H9 (cell line): ENCODE data around the gene NPHP1. TPM values are rescaled to one million over a fixed set of nuclear protein-coding genes. Genes with fewer than 3 reads are reported as not detected.

Experiments used
- DNase-seq: peaks from one replicate; pipeline ENCODE4 v3.0.0-alpha.2; 2017
- H2AFZ ChIP-seq: one replicate; pipeline ENCODE4 v1.6.1; 2013; ENCODE audit warnings: mild to moderate bottlenecking, low read length, control low read depth, moderate library complexity
- H2AK5ac ChIP-seq: 2 replicates; pipeline ENCODE4 v1.6.1; 2013; ENCODE audit warnings: low read length, control low read depth, mixed read lengths; ENCODE audit not compliant: insufficient read length
- H2BK120ac ChIP-seq: one replicate; pipeline ENCODE4 v1.6.1; 2013; ENCODE audit warnings: low read depth, mild to moderate bottlenecking, low read length, control low read depth, inconsistent platforms; ENCODE audit not compliant: poor library complexity, severe bottlenecking
- H2BK12ac ChIP-seq: 2 replicates; pipeline ENCODE4 v1.6.1; 2013; ENCODE audit warnings: low read length, control low read depth, mixed read lengths, low read depth; ENCODE audit not compliant: insufficient read length
- H2BK15ac ChIP-seq: 2 replicates; pipeline ENCODE4 v1.6.1; 2013; ENCODE audit warnings: low read depth, low read length, control low read depth
- H2BK20ac ChIP-seq: one replicate; pipeline ENCODE4 v1.6.1; 2013; ENCODE audit warnings: low read depth, mild to moderate bottlenecking, low read length, control low read depth, inconsistent platforms; ENCODE audit not compliant: poor library complexity, severe bottlenecking
- H2BK5ac ChIP-seq: 2 replicates; pipeline ENCODE4 v1.6.1; 2013; ENCODE audit warnings: low read length, control low read depth, mixed read lengths; ENCODE audit not compliant: insufficient read length
- H3K14ac ChIP-seq: 2 replicates; pipeline ENCODE4 v1.6.1; 2013; ENCODE audit warnings: low read length, control low read depth; ENCODE audit not compliant: insufficient read depth
- H3K18ac ChIP-seq: 2 replicates; pipeline ENCODE4 v1.6.1; 2013; ENCODE audit warnings: low read depth, mild to moderate bottlenecking, mixed read lengths, low read length, control low read depth; ENCODE audit not compliant: insufficient read length
- H3K23ac ChIP-seq: 2 replicates; pipeline ENCODE4 v1.6.1; 2013; ENCODE audit warnings: low read length, control low read depth, mixed read lengths, low read depth; ENCODE audit not compliant: insufficient read length
- H3K23me2 ChIP-seq: 2 replicates; pipeline ENCODE4 v1.6.1; 2013; ENCODE audit warnings: low read depth, mild to moderate bottlenecking, mixed read lengths, low read length, control low read depth; ENCODE audit not compliant: insufficient read length, poor library complexity, severe bottlenecking
- H3K27ac ChIP-seq: 2 replicates; pipeline ENCODE4 v1.5.1; 2013; ENCODE audit warnings: low read length, control low read depth, mixed read lengths, low read depth; ENCODE audit not compliant: insufficient read length
- H3K27me3 ChIP-seq: 2 replicates; pipeline ENCODE4 v1.6.1; 2013; ENCODE audit warnings: low read length, control low read depth, inconsistent platforms; ENCODE audit not compliant: insufficient read depth
- H3K4ac ChIP-seq: 2 replicates; pipeline ENCODE4 v1.6.1; 2013; ENCODE audit warnings: low read depth, mild to moderate bottlenecking, control low read depth, inconsistent platforms, low read length, moderate library complexity
- H3K4me1 ChIP-seq: 2 replicates; pipeline ENCODE4 v1.6.1; 2013; ENCODE audit warnings: low read length, control low read depth, inconsistent platforms; ENCODE audit not compliant: insufficient read depth
- H3K4me2 ChIP-seq: 2 replicates; pipeline ENCODE4 v1.6.1; 2013; ENCODE audit warnings: low read length, control low read depth, mixed read lengths; ENCODE audit not compliant: insufficient read length, insufficient read depth
- H3K56ac ChIP-seq: 2 replicates; pipeline ENCODE4 v1.6.1; 2013; ENCODE audit warnings: low read depth, mild to moderate bottlenecking, mixed read lengths, low read length, control low read depth; ENCODE audit not compliant: insufficient read length
- H3K79me1 ChIP-seq: 2 replicates; pipeline ENCODE4 v1.6.1; 2013; ENCODE audit warnings: low read depth, mild to moderate bottlenecking, moderate library complexity, low read length, control low read depth, inconsistent platforms; ENCODE audit not compliant: insufficient read depth, poor library complexity, severe bottlenecking
- H3K79me2 ChIP-seq: 2 replicates; pipeline ENCODE4 v1.6.1; 2013; ENCODE audit warnings: low read length, control low read depth, inconsistent platforms; ENCODE audit not compliant: insufficient read depth
- H3K9ac ChIP-seq: 2 replicates; pipeline ENCODE4 v1.6.1; 2013; ENCODE audit warnings: low read length, control low read depth, mixed read lengths; ENCODE audit not compliant: insufficient read length; ENCODE audit errors: extremely low read depth
- H3K9me3 ChIP-seq: one replicate; pipeline ENCODE4 v1.6.1; 2013; ENCODE audit warnings: low read depth, low read length, inconsistent platforms; ENCODE audit not compliant: control insufficient read depth
- H3T11ph ChIP-seq: one replicate; pipeline ENCODE4 v1.6.1; 2013; ENCODE audit warnings: mild to moderate bottlenecking, low read length, control low read depth, inconsistent platforms
- H4K20me1 ChIP-seq: one replicate; pipeline ENCODE4 v1.6.1; 2013; ENCODE audit not compliant: control insufficient read depth, insufficient read length, insufficient read depth
- H4K5ac ChIP-seq: 2 replicates; pipeline ENCODE4 v1.6.1; 2013; ENCODE audit warnings: low read depth, mild to moderate bottlenecking, mixed read lengths, low read length, control low read depth; ENCODE audit not compliant: insufficient read length
- H4K8ac ChIP-seq: replicated peaks from 2 replicates; pipeline ENCODE4 v1.6.1; 2013; ENCODE audit warnings: low read length, control low read depth, mixed read lengths, low read depth; ENCODE audit not compliant: insufficient read length
- H4K91ac ChIP-seq: 2 replicates; pipeline ENCODE4 v1.6.1; 2013; ENCODE audit warnings: low read depth, mild to moderate bottlenecking, moderate library complexity, mixed read lengths, low read length, control low read depth; ENCODE audit not compliant: insufficient read length
- H3K27ac Mint-ChIP-seq, 3 experiments: 2 replicates in 2 of 3; 3 replicates in 1 of 3; pipeline ENCODE4 v1.8.0; 2020 to 2021; ENCODE audit warnings: mixed read lengths in 3 of 3, mild to moderate bottlenecking in 1 of 3, moderate library complexity in 1 of 3
- H3K27me3 Mint-ChIP-seq: 2 replicates; pipeline ENCODE4 v1.8.0; 2021; ENCODE audit warnings: low read depth, mild to moderate bottlenecking, moderate library complexity, mixed read lengths
- H3K36me3 Mint-ChIP-seq, 3 experiments: 2 replicates in 2 of 3; 3 replicates in 1 of 3; pipeline ENCODE4 v1.8.0; 2020 to 2021; ENCODE audit warnings: low read depth in 3 of 3, mixed read lengths in 3 of 3; ENCODE audit not compliant: insufficient read depth in 1 of 3
- H3K4me1 Mint-ChIP-seq, 2 experiments: 2 replicates each; pipeline ENCODE4 v1.8.0; 2020; ENCODE audit warnings: mixed read lengths in 2 of 2
- H3K4me3 Mint-ChIP-seq, 2 experiments: 2 replicates in 1 of 2; 3 replicates in 1 of 2; pipeline ENCODE4 v1.8.0; 2020 to 2021; ENCODE audit warnings: mild to moderate bottlenecking in 2 of 2, mixed read lengths in 2 of 2, moderate library complexity in 1 of 2
- H3K9me3 Mint-ChIP-seq, 2 experiments: 2 replicates in 1 of 2; 3 replicates in 1 of 2; pipeline ENCODE4 v1.8.0; 2020; ENCODE audit warnings: mild to moderate bottlenecking in 2 of 2, mixed read lengths in 2 of 2, moderate library complexity in 1 of 2
- CTCF ChIP-seq: fragments of 200-600 bp; sonication (generic); conservative IDR thresholded peaks from 3 replicates; pipeline ENCODE4 v1.8.0; 2021; ENCODE audit warnings: antibody characterized with exemption, mild to moderate bottlenecking
- WGBS: extraction: QIAGEN DNeasy Blood & Tissue Kit; methylation state at CpG from one replicate; pipeline ENCODE4 v1.1.7; 2013; ENCODE audit warnings: missing lambda C conversion rate, low lambda C conversion rate, mixed read lengths; ENCODE audit not compliant: insufficient read length; ENCODE audit errors: extremely low coverage; 5-methylcytosine and 5-hydroxymethylcytosine counted together
- total RNA-seq: library from RNA; stranded (reverse); gene quantifications from 2 replicates; pipeline ENCODE4 v1.2.1, GENCODE V29; 2021

NPHP1 gene
- total RNA-seq, 1 experiment from 2014 or later = 2.1 TPM

DNA sequence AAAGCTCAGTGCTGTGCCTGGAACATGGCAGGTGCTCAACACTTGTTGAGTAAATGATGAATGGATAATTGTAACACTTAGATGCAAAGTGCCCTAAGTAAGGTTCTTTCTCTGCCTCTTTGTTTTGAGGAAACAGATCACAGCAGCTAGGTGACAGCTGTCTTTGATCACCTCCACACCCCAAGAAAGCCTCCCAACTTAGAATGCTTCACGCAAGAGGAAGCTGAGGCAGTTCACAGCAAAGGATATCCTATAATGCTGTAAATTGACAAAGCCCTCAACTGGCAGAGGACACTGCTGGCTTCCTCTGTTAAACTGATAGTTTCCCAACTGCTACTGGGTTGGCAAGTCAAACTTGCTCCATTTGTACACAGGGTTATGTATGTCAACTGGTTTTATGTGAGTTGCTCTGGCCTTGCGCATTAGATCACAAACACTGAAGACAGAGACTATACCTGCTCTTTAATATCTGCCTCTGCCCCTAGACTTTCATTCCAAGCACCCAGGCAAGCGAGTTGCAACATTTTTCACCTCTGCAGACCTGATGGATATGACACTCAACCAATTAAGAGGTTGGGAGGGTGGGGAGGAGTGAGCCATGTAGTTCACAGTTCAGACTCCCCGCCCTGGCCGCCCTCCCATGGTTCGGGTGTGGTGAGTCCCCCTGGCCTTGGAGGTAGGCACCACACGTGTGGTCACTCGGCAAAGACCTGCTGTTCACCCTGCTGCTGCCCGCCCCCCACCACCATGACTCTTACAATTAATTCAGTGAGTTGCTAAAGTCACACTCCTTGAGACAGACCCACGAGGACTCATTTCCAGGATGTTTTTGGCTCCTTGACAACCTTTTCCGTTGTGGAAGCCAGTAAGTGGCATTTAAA, 84.4 kb downstream of the NPHP1 start:
- H3K4me1 ChIP-seq = peaks cover 3% of the 10 kb centered on the region; the same call in 1 of the 2 replicates
- H3K27ac ChIP-seq = no peak overlapping the region
- no peak overlapping the region for H2BK12ac ChIP-seq
- no peaks in the 10 kb centered on the region for H3K79me1 ChIP-seq
- peaks cover 51% of the 10 kb centered on the region for H3K27me3 Mint-ChIP-seq
- H4K8ac ChIP-seq = no peak overlapping the region
- H2AK5ac ChIP-seq = no peak overlapping the region
- no peak overlapping the region for H3K27ac Mint-ChIP-seq
- H4K91ac ChIP-seq = no peak overlapping the region
- H3K9ac ChIP-seq = no peak overlapping the region
- H3K18ac ChIP-seq = no peak overlapping the region
- H3K9me3 Mint-ChIP-seq = no peaks in the 10 kb centered on the region
- no peaks in the 10 kb centered on the region for H3K79me2 ChIP-seq
- H3K4me3 Mint-ChIP-seq = no peak overlapping the region
- H4K20me1 ChIP-seq = no peaks in the 10 kb centered on the region
- H3T11ph ChIP-seq = no peak overlapping the region
- no peak overlapping the region for H2BK20ac ChIP-seq
- H3K27me3 ChIP-seq = peaks cover 2% of the 10 kb centered on the region; the same call in 1 of the 2 replicates
- H2BK120ac ChIP-seq = no peak overlapping the region
- H3K14ac ChIP-seq = no peak overlapping the region
- no peak overlapping the region for H2AFZ ChIP-seq
- no peaks in the 10 kb centered on the region for H3K36me3 Mint-ChIP-seq
- peaks cover 7% of the 10 kb centered on the region for H3K23me2 ChIP-seq
- H2BK15ac ChIP-seq = no peak overlapping the region
- no CpG with 5 or more reads among the region's 11 CpGs for WGBS
- H3K4me2 ChIP-seq = no peak overlapping the region
- no peak for TF ChIP-seq CTCF
- H4K5ac ChIP-seq = no peak overlapping the region
- no peaks in the 10 kb centered on the region for H3K9me3 ChIP-seq
- no peak overlapping the region for H2BK5ac ChIP-seq
- no peak overlapping the region for H3K23ac ChIP-seq
- no peak overlapping the region for H3K4ac ChIP-seq
- no peak overlapping the region for H3K56ac ChIP-seq
- peaks cover 7 to 13% of the 10 kb centered on the region in 2 experiments; a peak in 2 of 4 replicates for H3K4me1 Mint-ChIP-seq
- no peak for DNase-seq
